OCI-LY7 (cell line): Measurements from ENCODE around the gene SP140L. TPM values are rescaled to one million over a fixed set of nuclear protein-coding genes. Genes with fewer than 3 reads are reported as not detected.

Source experiments
- BruUV-seq: library from RNA; stranded (reverse); fragments of 400-500 nt; replicated peaks from 2 replicates; lab custom pipeline; 2021; lab: Mats Ljungman, UMichigan
- CTCF ChIA-PET: fragments of 300-600 bp; sonication (Branson Sonifier 250); formaldehyde crosslinking; loops from one replicate; lab custom pipeline; 2022; ENCODE audit warnings: antibody characterized with exemption; ENCODE audit not compliant: unreplicated experiment; lab: Charles Lee
- POLR2A ChIA-PET: fragments of 300-600 bp; sonication (Branson Sonifier 250); formaldehyde crosslinking; loops from one replicate; lab custom pipeline; 2022; ENCODE audit warnings: antibody characterized with exemption; lab: Charles Lee
- DNase-seq: peaks from one replicate; pipeline ENCODE4 v3.0.0-alpha.2; 2015; ENCODE audit warnings: low spot score
- H2AFZ ChIP-seq: fragments of 200-600 bp; sonication (generic), shearing (Covaris generic); 2 replicates; pipeline ENCODE4 v1.6.1; 2014; ENCODE audit warnings: mild to moderate bottlenecking, antibody characterized with exemption, low read length, moderate library complexity
- H3K27ac ChIP-seq: fragments of 200-600 bp; sonication (generic); 2 replicates; pipeline ENCODE4 v1.5.1; 2014; ENCODE audit warnings: mixed run types, low read depth, mild to moderate bottlenecking, moderate library complexity, low read length, inconsistent platforms; ENCODE audit not compliant: poor library complexity, severe bottlenecking
- H3K36me3 ChIP-seq: fragments of 200-600 bp; sonication (generic); 2 replicates; pipeline ENCODE4 v1.6.1; 2014; ENCODE audit warnings: mild to moderate bottlenecking, antibody characterized with exemption, low read length, moderate library complexity, mixed read lengths; ENCODE audit not compliant: insufficient read depth
- H3K4me1 ChIP-seq: fragments of 200-600 bp; sonication (generic); 2 replicates; pipeline ENCODE4 v1.5.1; 2014; ENCODE audit warnings: mild to moderate bottlenecking, low read length; ENCODE audit not compliant: insufficient read depth, poor library complexity, severe bottlenecking
- H3K4me2 ChIP-seq: fragments of 200-600 bp; sonication (generic); 2 replicates; pipeline ENCODE4 v1.6.1; 2014; ENCODE audit warnings: mild to moderate bottlenecking, low read length
- H3K4me3 ChIP-seq: fragments of 200-600 bp; sonication (generic); 2 replicates; pipeline ENCODE4 v1.5.1; 2014; ENCODE audit warnings: mild to moderate bottlenecking, low read depth, low read length; ENCODE audit not compliant: poor library complexity, severe bottlenecking
- H3K79me2 ChIP-seq: fragments of 200-600 bp; sonication (generic); 2 replicates; pipeline ENCODE4 v1.6.1; 2016; ENCODE audit warnings: low read depth, mild to moderate bottlenecking, low read length, moderate library complexity, mixed read lengths; ENCODE audit not compliant: insufficient read depth
- H3K9me2 ChIP-seq: fragments of 200-600 bp; sonication (generic); 2 replicates; pipeline ENCODE4 v1.6.1; 2016; ENCODE audit warnings: mild to moderate bottlenecking, low read length, mixed read lengths; ENCODE audit not compliant: insufficient read depth
- H3K9me3 ChIP-seq: fragments of 200-600 bp; sonication (generic); 2 replicates; pipeline ENCODE4 v1.6.1; 2014; ENCODE audit warnings: mild to moderate bottlenecking, mixed run types, low read length, mixed read lengths
- H4K20me1 ChIP-seq: fragments of 200-600 bp; sonication (generic); 2 replicates; pipeline ENCODE4 v1.6.1; 2014; ENCODE audit warnings: mild to moderate bottlenecking, antibody characterized with exemption, low read length, moderate library complexity, mixed read lengths; ENCODE audit not compliant: insufficient read depth
- EZH2phosphoT487 ChIP-seq: fragments of 200-600 bp; sonication (generic); IDR thresholded peaks from 2 replicates; pipeline ENCODE4 v1.6.1; 2018; ENCODE audit warnings: low read depth, borderline replicate concordance, mild to moderate bottlenecking, mixed run types, antibody characterized with exemption, low read length, moderate library complexity, mixed read lengths
- intact Hi-C: fragments of 100-400 bp; cut with micrococcal nuclease; formaldehyde crosslinking; loops from one replicate; pipeline ENCODE4 v1.10.0; 2022; ENCODE audit not compliant: unreplicated experiment
- total RNA-seq, 2 experiments: library from RNA; depleted of rRNA in 1 of 2; stranded (reverse); fragments of >200 nt in 1 of 2; shearing (Covaris generic) in 1 of 2; gene quantifications; 2 replicates each; pipeline ENCODE4 v1.2.3, GENCODE V29; 2014 to 2022
- TF ChIP-seq, protein P1 (sequence below): fragments of 200-600 bp; sonication (generic); conservative IDR thresholded peaks from 2 replicates; pipeline ENCODE4 v1.5.1; 2014; ENCODE audit warnings: mild to moderate bottlenecking, antibody characterized with exemption, low read length, moderate library complexity, mixed read lengths

The SP140L gene
- total RNA-seq, 2 experiments from 2014 or later: 10.4 to 19.3 TPM

DNA sequence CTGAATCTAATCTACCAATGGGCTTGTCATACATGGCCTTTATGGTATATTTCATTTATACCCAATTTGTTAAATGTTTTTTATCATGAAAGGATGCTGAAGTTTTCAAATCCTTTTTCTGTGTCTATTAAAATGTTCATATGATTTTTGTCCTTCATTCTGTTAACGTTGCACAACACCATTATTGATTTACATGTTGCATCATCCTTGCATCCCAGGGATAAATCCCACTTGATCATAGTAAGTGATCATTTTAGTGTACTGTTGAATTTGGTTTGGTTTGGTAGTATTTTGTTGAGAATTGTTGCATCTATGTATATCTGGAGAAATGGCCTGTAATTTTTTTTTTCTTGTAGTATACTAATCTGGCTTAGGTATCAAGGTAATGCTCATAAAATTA is 98.4 kb downstream of the SP140L start:
- intact Hi-C loops: no loop called here
- BruUV-seq: no TSS peak
- no peak for DNase-seq
- Histone ChIP-seq H3K4me2 (no peak overlapping the region), H3K79me2 (peaks cover 43% of the 10 kb centered on the region), H3K36me3 (peaks cover 65% of the 10 kb centered on the region), H4K20me1 (no peaks in the 10 kb centered on the region), H3K9me3 (peaks cover 15% of the 10 kb centered on the region; the same call in 1 of the 2 replicates), H3K4me3 (no peak overlapping the region), H3K4me1 (no peaks in the 10 kb centered on the region), H3K9me2 (no peaks in the 10 kb centered on the region), H3K27ac (no peak overlapping the region), H2AFZ (no peak overlapping the region)
- TF ChIP-seq, protein P1, sequence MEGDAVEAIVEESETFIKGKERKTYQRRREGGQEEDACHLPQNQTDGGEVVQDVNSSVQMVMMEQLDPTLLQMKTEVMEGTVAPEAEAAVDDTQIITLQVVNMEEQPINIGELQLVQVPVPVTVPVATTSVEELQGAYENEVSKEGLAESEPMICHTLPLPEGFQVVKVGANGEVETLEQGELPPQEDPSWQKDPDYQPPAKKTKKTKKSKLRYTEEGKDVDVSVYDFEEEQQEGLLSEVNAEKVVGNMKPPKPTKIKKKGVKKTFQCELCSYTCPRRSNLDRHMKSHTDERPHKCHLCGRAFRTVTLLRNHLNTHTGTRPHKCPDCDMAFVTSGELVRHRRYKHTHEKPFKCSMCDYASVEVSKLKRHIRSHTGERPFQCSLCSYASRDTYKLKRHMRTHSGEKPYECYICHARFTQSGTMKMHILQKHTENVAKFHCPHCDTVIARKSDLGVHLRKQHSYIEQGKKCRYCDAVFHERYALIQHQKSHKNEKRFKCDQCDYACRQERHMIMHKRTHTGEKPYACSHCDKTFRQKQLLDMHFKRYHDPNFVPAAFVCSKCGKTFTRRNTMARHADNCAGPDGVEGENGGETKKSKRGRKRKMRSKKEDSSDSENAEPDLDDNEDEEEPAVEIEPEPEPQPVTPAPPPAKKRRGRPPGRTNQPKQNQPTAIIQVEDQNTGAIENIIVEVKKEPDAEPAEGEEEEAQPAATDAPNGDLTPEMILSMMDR: no peak
- no peak for TF ChIP-seq EZH2phosphoT487
- POLR2A ChIA-PET: no interaction called here
- CTCF ChIA-PET: no interaction called here

DNA sequence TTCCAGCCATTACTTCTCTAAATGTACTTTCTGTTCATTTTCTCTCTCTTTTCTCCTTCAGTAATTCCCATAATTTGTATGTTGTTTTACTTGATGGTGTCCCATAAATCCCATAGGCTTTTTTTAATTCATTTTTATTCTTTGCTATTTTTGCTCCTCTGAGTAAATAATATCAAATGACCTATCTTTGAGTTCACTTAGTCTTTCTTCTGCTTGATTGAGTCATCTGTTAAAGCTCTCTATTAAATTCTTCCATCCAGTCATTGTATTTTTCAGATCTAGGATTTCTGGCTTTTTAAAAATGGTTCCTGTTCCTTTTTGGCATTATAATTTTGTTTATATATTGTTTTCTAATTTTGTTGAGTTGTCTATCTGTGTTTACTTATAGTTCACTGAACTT is 102.5 kb downstream of the SP140L start:
- peaks cover 68% of the 10 kb centered on the region for H3K36me3 ChIP-seq
- no peak overlapping the region for H2AFZ ChIP-seq
- DNase-seq: no peak
- peaks cover 32% of the 10 kb centered on the region for H3K9me3 ChIP-seq
- CTCF ChIA-PET: no interaction called here
- POLR2A ChIA-PET: interaction anchor here (1.8 kb wide), 1 partner anchor 9 kb away, joined by 5 read pairs; no protein-coding TSS in a partner anchor
- TF ChIP-seq, protein P1: no peak
- TF ChIP-seq EZH2phosphoT487: no peak
- no peak overlapping the region for H3K4me3 ChIP-seq
- peaks cover 9% of the 10 kb centered on the region for H3K4me1 ChIP-seq
- BruUV-seq: no TSS peak
- no peak overlapping the region for H3K4me2 ChIP-seq
- peaks cover 34% of the 10 kb centered on the region; the same call in 1 of the 2 replicates for H3K79me2 ChIP-seq
- intact Hi-C loops: no loop called here
- no peaks in the 10 kb centered on the region for H4K20me1 ChIP-seq
- H3K9me2 ChIP-seq: no peaks in the 10 kb centered on the region
- H3K27ac ChIP-seq: no peak overlapping the region
